Measurements from ENCODE around the gene USP46. TPM values are rescaled to one million over a fixed set of nuclear protein-coding genes. Genes with fewer than 3 reads are reported as not detected.

USP46 gene
- total RNA-seq, 1 experiment from 2014 or later = 16.5 TPM

- intact Hi-C loops (cut with micrococcal nuclease; ENCODE audit: unreplicated experiment) = no loop called here
- Histone ChIP-seq H3K27ac (ENCODE audit: low read depth, low read length, poor library complexity, severe bottlenecking) (no peak overlapping the region), H3K36me3 (ENCODE audit: insufficient read depth, low read length, poor library complexity, severe bottlenecking) (no peaks in the 10 kb centered on the region), H3K9me3 (ENCODE audit: low read depth, low read length, poor library complexity, severe bottlenecking) (no peaks in the 10 kb centered on the region), H3K4me1 (ENCODE audit: insufficient read depth, low read length, poor library complexity, severe bottlenecking) (no peaks in the 10 kb centered on the region), H3K4me3 (ENCODE audit: low read depth, low read length, poor library complexity, severe bottlenecking) (no peak overlapping the region), H3K27me3 (replicated peaks; ENCODE audit: insufficient read depth, low read depth, low read length, poor library complexity) (no peaks in the 10 kb centered on the region)
- DNase-seq (ENCODE audit: low spot score) = no peak
- BruUV-seq (replicated peaks) = no TSS peak
- CTCF ChIA-PET = no interaction called here
- POLR2A ChIA-PET (ENCODE audit: low non-redundant PET) = no interaction called here
- TF ChIP-seq EZH2 (IDR thresholded peaks at IDR 0.05; ENCODE audit: borderline replicate concordance, low read depth, low read length, poor library complexity, severe bottlenecking) = no peak
- no peak for TF ChIP-seq CTCF (conservative IDR thresholded peaks at IDR 0.05; ENCODE audit: low read depth, low read length)
Observed at GRCh38 chr4:52622564-52622963, 36.5 kb downstream of the USP46 start.

GRCh38 chr4:52621567-52621966 is 37.5 kb downstream of the USP46 start:
- CTCF ChIA-PET = no interaction called here
- TF ChIP-seq CTCF (conservative IDR thresholded peaks at IDR 0.05; ENCODE audit: low read depth, low read length) (no peak), EZH2 (IDR thresholded peaks at IDR 0.05; ENCODE audit: borderline replicate concordance, low read depth, low read length, poor library complexity, severe bottlenecking) (no peak)
- BruUV-seq (replicated peaks) = no TSS peak
- Histone ChIP-seq H3K9me3 (ENCODE audit: low read depth, low read length, poor library complexity, severe bottlenecking) (no peaks in the 10 kb centered on the region), H3K4me1 (ENCODE audit: insufficient read depth, low read length, poor library complexity, severe bottlenecking) (no peaks in the 10 kb centered on the region), H3K36me3 (ENCODE audit: insufficient read depth, low read length, poor library complexity, severe bottlenecking) (no peaks in the 10 kb centered on the region), H3K4me3 (ENCODE audit: low read depth, low read length, poor library complexity, severe bottlenecking) (no peak overlapping the region), H3K27me3 (replicated peaks; ENCODE audit: insufficient read depth, low read depth, low read length, poor library complexity) (no peaks in the 10 kb centered on the region), H3K27ac (ENCODE audit: low read depth, low read length, poor library complexity, severe bottlenecking) (no peak overlapping the region)
- no peak for DNase-seq (ENCODE audit: low spot score)
- intact Hi-C loops (cut with micrococcal nuclease; ENCODE audit: unreplicated experiment) = no loop called here
- POLR2A ChIA-PET (ENCODE audit: low non-redundant PET) = no interaction called here

- BruUV-seq (replicated peaks) = no TSS peak
- TF ChIP-seq CTCF (conservative IDR thresholded peaks at IDR 0.05; ENCODE audit: low read depth, low read length) = no peak
- no peak for TF ChIP-seq EZH2 (IDR thresholded peaks at IDR 0.05; ENCODE audit: borderline replicate concordance, low read depth, low read length, poor library complexity, severe bottlenecking)
- Histone ChIP-seq H3K4me1 (ENCODE audit: insufficient read depth, low read length, poor library complexity, severe bottlenecking) (no peaks in the 10 kb centered on the region), H3K9me3 (ENCODE audit: low read depth, low read length, poor library complexity, severe bottlenecking) (no peaks in the 10 kb centered on the region), H3K36me3 (ENCODE audit: insufficient read depth, low read length, poor library complexity, severe bottlenecking) (no peaks in the 10 kb centered on the region), H3K27ac (ENCODE audit: low read depth, low read length, poor library complexity, severe bottlenecking) (no peak overlapping the region), H3K4me3 (ENCODE audit: low read depth, low read length, poor library complexity, severe bottlenecking) (no peak overlapping the region), H3K27me3 (replicated peaks; ENCODE audit: insufficient read depth, low read depth, low read length, poor library complexity) (no peaks in the 10 kb centered on the region)
- ChIA-PET POLR2A (ENCODE audit: low non-redundant PET) (no interaction called here), CTCF (no interaction called here)
- intact Hi-C loops (cut with micrococcal nuclease; ENCODE audit: unreplicated experiment) = no loop called here
- DNase-seq (ENCODE audit: low spot score) = no peak
Observed at GRCh38 chr4:52619591-52619931, 39.5 kb downstream of the USP46 start.
